HG03175 (cell line): ENCODE measurements around the gene GLCE.

Experiments
- ATAC-seq: cut with Tn5 transposase; IDR thresholded peaks from one replicate; pipeline ENCODE4 v1.9.1; 2021; ENCODE audit warnings: mild to moderate bottlenecking, moderate library complexity; ENCODE audit not compliant: unreplicated experiment

The GLCE gene

DNA sequence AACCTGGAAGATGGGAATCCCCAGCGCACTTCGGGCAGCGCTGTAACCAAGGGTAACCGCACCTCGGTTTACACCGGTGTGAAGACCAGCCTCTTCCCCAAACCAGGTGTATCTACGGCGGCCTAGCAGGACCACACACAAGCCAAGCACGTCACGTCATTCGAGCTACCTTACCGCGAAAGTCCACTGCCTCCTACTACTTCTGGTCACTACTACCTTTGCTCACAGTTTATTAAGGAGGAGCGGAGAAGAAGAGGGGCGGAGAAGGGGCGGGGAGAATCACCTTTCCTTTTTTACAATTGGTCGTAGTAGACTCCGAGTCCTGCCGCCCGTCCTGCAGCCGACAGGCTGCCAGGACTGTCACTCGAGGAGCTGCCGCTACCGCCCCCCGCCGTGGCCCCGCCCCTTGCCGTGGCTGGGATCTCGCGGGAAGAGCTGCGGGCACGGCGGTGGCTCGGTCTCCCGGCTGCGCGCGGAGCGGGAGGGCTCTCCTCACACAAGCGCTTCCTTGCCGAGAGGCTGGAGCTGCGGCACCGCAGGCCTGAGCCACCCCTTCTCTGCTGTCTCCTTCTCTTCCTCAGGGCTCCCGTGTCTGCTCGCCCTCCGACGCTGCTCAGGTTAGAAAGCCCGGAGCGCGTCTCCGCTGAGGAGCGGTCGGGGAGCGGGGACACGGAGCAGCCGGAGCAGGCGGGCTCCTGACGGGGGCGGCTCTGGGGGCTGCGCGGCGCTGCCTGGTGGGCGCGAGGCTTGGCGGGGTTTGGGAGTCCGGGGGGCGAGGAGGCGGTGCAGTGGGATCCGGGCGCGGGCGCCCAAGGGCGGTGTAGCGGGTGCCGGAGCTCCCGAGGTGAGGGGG, at the start of gene GLCE:
Gene GLCE, plus strand, starts transcription at position 495 of the 853 bp plus-strand sequence. CDS start 95,172 bp downstream, outside the sequence.
- ATAC-seq: peak; percentile 92

DNA sequence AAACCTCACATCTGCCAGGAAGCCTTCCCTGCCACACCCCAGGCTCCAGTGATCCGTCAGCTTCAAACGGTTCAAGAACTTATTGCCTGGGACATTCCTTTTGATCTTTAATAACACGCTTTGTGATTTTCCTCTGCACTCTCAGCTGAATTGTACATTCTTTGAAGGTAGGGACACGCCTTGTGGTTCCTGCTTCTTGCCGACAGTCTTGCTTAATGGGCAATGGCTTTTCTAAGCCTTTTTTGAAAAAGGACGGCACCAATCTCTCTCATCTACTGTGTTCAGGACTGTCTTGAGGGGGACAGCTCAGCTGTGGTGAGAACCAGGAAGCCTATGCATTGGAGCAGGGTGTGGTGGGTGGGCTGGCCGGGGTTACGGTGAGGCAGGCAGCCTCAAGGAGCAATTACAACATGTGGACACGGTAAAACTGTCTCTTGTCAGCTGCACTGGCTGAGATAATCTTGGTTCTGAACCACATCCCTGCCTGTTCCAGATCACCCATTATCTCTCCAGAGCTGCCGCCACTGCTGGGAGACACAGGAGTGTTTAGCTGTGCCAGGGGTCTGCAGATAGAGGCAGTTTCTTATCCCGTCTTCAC, 46.0 kb upstream of the GLCE start:
- ATAC-seq: no peak

DNA sequence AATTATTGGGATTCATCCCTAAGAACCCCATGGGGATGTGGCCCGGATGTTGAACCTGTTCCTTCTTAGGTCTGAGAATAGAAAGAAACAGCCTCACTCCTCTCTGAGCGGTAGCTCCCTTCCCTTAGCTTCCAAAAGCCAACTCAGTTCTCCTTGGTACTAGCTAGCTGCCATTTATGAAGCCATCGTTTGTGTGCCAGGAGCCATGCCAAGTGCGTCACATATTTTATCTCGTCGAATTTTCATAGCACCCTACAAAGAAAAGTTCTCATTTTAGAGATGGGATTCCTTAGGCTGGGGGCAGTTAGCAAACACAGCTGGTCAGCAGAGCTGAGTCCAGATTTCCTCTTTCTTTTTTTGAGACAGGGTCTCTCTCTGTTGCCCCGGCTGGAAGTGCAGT, 45.4 kb upstream of the GLCE start:
- no peak for ATAC-seq

DNA sequence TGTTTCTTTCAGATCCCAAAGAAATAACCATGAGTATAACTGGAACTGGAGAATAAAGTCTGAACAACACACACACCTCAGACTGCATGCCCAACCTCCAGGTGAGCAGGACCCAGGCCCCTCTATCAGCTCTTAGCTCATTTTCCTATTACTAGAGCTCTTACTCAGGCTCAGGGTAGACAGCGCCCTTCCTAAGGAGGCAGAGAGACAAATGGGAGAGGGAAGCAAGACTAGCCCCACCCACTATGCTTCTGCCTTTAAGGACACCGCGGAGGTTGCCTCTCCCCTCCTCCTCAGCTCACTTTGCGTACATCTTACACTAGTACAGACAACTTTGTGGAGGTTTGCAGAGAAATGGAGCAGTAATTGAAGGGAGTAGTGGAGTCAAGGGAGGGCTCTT, 44.0 kb upstream of the GLCE start:
- ATAC-seq: no peak

DNA sequence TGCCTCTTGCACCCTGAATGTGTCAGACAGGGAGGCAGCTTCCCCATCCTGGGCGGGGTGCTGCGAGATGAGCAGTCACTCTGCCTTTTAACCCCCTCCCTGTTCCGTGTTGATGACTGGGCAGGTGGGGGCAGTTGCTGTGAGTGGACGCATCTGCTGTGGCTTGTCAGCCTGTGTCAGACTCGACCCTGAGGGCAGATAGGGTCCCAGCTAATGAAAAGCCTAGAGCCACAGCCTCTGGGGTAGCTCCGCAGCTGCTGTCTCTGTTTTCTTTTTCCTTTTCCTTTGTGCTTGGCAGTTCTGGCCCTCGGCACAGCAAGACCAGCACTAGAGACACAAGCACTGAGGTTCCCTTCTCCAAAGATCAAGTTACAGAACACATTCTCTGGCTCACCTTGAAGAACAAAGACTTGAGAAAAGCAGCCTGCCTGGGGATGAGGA, 43.0 kb upstream of the GLCE start:
- ATAC-seq: no peak

DNA sequence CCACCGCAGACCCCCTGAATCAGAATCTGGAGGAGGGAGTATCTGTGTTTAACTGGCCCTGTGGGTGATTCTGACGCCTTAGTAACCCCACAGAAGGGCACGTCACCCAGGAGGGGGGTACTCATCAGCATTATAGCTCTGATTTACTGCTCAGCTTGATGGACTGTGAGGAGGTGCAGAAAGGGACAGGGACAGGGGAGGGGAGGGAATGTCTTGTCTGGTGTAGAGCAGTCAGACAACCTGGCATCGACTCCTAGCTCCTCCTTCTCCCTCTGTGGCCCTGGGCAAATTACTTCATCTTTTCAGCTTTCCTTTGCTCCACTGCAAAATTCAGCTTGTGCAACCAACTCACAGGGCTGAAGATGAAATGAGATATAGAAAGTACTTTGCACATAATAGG, 42.3 kb upstream of the GLCE start:
- ATAC-seq: no peak

DNA sequence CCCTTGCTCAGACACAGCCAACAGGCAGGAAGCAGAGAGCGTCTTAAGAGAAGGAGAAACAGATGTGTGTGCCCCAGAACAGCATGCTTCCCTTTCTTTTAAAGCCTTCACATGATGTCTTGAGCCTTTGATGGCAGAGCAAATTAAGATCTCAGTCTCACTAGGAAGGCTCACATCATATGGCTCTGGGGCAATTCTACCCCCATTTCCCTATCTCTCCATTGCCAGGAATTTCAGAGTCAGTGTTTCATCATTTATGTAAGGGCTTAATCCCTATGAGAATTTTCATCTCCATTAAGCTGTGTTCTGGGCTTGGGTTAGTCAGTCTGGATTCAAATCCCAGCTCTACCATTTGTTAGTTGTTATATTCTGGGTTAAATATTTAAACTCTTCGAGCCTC, 41.4 kb upstream of the GLCE start:
- no peak for ATAC-seq

DNA sequence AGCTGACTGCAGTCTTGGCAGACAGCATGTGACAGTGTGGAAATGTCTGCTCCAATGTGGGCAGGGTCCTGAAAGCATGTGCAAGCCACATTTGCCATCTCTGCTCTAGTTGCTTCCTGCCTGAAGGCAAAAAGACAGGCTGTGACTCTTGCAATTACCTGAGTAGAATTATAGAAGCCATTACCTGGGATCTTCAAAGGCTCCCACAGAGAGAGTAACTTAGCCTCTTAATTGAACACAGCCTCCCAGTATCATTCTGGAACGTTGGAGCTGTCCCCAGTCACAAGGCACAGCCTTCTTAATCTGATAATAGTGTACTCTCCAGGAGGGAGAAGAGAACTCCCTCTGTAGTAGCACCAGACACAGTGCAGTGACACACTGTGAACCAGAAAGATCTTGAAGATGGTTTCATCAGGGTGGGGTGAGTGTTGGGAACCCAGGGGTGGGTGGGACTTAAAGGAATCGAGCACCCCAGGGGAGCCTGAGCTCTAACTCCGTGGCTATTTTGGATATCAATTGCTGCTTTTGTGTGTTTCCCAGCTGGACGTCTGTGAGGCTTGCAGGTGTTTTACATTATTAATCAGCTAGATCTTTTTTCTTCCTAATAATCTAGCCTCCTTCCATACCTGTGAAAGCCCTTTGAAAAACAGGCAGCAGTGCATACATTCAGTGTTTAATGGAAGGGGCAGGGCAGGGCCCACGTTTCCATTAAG, 40.6 kb upstream of the GLCE start:
- ATAC-seq: no peak

DNA sequence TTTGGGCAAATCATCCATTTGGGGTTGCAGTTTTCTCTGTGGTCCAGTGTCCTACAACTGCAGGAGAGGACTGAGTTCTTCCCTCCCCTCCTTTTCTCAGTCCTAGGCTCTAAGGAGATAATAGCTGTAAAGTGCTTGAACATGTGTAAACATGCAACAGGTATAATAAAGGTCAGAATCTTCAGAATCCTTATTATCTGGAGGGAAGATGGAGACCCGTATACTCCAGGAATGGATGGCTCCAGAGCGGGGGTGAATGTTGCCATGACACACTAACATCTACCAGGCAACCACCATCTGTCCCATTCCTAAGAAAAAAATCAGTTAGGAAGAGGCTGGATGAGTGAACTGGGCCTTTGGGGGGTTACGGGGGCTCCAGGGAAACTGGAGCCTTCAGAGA, 39.7 kb upstream of the GLCE start:
- ATAC-seq: no peak

DNA sequence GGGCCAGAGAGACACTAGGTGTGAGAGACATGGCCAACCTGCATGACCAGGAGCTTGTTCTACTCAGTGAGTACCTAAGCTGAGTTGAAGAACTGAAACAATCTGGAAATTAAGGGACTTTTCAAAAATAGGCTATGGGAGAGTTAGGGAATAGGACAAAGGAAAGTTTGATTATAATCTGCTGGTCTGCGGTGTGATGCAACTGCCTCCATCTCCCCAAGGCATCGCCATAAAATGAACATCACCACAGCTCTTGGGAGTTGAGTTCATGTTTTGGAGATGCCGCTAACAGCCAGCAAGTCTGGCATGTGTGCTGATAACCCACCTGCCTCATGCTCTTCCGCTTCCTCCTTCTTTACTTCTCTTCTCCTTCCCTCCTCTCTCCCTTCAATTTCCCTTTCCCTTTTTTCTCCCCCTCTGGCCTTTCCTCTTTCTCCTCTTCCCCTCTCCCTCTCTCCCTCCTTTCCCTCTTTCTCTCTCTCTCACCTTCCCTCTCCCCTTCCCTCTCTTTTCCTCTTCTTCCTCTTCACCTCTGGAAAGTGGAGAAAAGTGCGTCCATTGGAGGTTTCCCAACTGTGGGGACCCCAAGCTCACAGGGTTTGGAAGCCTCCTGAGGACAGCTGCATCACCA, 39.1 kb upstream of the GLCE start:
- ATAC-seq: no peak

DNA sequence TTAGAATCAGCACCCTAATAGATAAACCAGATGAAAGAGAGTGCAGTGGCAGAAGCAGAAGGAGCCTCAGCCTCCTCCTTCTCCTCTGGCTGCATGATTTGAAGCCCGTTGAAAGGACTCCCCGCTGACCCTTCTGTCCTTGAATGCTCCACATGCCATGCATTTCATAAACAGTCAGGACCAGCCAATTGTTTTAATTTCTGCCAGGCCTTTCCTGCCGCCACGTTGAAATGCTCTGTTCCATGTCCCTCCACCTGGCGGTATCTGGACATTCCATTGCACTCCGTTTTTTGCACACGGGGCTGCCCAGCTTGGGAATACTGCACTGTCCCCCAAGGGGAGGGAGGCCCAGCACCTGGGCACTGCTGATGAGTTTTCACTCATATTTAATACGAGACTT, 35.2 kb upstream of the GLCE start:
- ATAC-seq: no peak

DNA sequence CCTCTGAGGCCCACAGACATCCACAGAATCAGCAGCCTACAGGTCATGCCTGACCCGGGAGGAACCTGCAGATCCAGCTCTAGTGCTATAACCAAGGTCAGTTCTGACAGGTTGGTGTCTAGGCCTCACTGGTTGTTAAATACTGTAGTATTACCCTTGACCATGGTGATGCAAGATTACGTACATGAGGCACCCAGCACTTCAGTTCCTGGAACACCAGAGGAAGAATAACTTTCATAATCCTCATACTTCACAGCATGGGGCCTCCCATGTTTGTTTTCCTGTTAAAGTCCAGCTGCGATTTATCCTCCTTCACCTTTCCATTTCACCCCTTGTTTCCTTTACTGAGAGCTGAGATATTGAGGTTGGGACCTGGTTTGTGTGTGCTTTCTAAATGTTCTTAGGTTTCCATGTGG, 34.4 kb upstream of the GLCE start:
- no peak for ATAC-seq

DNA sequence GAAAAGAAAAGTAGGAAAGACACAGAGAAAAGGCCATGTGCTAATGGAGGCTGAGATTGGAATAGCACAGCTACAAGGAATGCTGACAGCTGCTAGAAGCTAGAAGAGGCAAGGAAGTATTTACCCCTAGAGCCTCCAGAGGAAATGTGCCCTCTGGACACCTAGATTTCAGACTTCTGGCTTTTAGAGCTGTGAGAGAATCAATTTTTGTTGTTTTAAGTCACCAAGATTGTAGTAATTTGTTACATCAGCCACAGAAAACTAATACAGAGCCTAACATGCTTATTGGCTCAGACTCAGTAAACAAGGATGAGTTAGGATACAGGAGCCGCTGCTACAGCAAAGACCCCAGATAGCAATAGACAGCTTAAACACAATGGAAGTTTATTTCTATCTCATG, 33.1 kb upstream of the GLCE start:
- ATAC-seq: no peak

DNA sequence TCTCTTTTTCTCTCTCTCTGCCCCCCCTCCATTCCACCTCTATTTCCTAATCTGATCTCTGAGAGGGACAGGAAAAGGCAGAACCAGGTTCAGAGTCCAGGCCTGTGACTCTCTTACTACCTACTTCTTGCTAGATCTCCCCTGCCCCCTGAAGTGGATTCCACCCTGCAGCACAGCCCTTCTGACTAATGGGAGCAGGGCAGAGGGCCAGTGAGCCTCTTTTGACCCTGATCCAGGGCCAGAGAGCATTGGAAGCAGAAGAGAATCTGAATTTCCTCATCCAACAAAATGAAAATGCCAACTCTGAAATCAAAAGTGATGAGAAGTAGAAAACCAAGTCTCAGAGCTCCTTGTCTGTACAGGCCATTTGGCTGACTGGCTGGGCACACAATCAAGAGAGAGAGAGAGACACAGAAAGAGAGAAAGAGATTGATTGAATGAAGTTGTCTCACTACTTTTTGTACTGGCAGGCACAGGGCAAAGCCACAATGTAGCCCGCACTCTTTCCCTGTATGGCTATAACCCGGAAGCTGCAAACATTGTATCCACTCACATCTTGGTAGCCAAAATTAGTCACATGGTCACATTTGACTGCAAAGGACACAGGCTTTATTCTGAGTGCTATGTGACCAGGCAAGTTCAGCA, 31.6 kb upstream of the GLCE start:
- no peak for ATAC-seq

DNA sequence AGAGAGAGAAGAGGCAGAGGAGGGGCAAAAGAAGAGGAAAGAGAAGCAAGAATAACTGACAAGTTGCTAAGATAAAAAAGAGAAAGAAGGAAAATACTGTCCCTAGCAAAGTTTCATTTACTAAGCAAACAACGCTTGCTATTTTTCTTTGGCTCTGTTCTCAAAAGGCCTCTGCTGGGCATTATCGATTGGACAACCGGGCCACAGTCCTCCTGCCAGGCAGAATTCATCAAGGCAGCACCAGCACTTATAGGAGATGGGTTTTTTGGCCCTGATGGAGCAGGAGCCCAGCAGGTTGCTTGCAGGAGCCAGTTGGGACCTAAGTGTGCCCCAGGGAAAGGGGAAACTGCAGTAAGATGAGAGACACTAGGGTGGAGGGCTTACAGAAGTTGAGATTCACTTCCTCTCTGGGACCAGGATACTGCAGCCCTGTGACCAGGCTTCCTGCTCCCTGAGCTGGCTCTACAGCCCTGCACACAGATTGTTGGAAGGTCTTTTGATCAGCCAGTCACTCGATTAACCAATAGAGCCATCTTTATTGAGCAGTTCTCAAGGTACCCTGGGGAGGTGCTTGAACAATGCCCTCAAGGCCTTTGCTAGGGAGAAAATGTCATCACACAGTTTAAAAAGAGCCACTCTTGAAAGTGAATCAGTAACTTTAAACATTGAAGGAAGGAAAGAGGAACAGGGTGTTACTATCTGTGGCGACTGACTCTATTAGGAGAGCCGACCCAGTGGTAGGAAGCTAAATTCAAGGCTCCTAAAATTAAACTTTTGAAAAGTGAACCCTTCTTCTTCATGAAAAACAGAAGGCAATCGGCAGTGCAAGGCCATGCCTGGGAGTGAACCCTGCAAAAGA, 28.8 kb upstream of the GLCE start:
- no peak for ATAC-seq

DNA sequence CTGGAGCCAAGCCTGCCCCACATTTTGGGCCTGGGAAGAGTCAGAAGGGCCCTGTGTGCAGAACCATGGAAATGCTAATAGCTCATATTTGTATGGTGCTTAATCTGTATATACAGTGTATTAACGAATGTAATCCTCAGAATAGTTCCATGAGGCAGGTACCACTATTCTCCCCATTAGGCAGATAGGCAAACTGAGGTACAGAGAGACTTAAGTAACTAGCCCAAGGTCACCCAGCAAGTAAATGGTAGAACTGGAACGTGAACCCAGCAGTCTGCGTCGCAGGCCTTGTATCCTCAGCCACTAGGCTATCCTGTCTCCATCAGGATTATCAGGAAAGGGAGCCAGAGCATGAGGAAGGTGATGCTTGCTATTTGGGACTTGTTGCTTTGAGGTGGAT, 28.0 kb upstream of the GLCE start:
- ATAC-seq: no peak

DNA sequence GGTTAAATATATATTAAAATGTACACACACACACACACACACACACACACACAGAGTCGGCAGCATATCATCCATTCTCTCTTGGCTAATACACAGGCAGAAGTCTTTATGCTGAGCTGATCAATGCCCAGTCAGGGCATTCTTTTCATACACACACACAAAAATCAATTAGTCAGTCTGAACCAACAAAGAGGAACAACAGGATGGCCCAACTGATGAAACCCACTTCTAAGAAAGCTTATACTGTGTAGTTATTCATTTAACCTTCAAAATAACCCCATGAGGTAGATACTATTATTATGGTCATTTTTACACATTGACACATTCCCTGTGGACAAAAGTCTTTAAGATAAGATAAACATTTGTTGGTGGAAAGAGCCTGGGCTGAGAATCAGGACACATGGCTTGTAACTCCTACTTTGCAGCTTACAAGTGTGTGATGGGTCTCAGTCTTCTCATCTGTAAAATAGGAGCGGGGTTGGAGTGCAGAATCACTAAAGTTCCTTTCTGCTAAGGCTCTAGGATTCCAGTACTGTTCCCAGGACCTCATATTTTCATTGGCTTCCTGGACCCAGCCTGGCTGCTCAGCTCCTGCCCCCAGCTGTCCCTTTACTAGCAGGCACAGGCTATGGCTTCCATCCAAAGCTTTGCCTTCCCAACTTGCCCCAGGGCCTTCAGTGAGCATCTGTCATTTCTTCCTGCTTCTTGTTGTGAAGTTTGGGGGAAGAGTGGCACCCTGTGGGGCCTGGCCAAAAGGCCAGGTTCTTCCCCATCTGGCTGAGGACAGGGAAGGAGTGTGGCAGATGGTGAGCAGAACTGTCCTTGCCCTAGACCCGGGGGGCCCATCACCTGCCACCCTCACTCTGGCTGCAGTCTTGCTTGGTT, 27.2 kb upstream of the GLCE start:
- ATAC-seq: no peak

DNA sequence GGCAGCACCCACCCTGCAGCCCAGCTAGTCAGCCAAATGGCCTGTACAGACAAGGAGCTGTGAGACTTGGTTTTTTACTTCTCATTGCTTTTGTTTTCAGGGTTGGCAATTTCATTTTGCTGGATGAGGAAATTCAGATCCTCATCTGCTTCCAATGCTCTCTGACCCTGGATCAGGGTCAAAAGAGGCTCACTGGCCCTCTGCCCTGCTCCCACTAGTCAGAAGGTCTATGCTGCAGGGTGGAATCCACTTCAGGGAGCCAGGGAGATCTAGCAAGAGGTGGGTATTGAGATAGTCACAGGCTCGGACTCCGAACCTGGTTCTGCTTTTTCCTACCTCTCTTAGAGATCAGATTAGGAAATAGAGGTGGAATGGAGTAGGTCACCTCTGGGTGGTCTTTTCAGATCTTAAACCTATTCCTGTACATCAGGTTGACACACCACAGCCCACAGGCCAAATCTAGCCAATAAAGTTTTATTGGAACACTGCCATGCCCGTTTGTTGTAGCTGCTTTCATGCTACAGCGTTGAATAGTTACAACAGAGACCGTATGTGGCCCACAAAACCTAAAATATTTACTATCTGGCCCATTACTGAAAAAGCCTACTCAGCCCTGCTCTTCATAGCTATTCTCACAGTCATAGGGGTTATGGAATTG, 26.4 kb upstream of the GLCE start:
- ATAC-seq: no peak

DNA sequence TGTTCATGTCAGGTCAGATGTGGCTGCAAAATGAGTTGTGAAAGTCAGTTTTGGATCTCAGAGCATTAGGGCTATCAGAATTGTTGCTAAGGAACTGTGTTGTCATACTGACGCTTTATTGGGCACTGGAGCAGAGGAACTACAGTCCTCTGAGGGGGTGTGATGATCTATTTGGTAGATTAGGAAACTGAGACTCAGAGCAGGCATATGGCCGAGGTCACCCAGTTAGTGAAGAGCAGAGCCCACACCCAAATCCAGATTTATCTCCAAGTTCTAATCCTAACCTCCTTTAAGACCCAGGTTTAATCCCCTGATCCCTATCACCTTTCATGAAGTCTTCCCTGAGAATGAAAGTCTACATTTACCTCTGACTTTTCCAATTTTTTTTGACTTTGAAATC, 25.6 kb upstream of the GLCE start:
- ATAC-seq: no peak
